Measurements from ENCODE around the gene TJAP1. TPM values are rescaled to one million over a fixed set of nuclear protein-coding genes. Genes with fewer than 3 reads are reported as not detected.

TJAP1 gene
- total and polyA plus RNA-seq, 12 donors: 17.6 to 77.5 (median 33.0) TPM

- Histone ChIP-seq H3K4me3 (no peak overlapping the region), H3K27me3 (no peaks in the 10 kb centered on the region), H3K4me1 (replicated peaks in 1 of 2) (peaks cover 9 to 17% of the 10 kb centered on the region in 2 donors), H3K27ac (peak overlapping the region in 1 of 5 donors; percentile 21), H3K9me3 (replicated peaks in 1 of 3) (no peaks in the 10 kb centered on the region), H3K36me3 (replicated peaks in 1 of 2) (peaks cover 0 to 41% of the 10 kb centered on the region in 2 donors)
- 69 to 74% (median 71%) methylated on average over 9 of the region's 9 CpGs for WGBS, 4 donors
- DNase-seq: no peak
- TF ChIP-seq POLR2A (IDR thresholded peaks at IDR 0.05): no peak
- TF ChIP-seq, protein P1, sequence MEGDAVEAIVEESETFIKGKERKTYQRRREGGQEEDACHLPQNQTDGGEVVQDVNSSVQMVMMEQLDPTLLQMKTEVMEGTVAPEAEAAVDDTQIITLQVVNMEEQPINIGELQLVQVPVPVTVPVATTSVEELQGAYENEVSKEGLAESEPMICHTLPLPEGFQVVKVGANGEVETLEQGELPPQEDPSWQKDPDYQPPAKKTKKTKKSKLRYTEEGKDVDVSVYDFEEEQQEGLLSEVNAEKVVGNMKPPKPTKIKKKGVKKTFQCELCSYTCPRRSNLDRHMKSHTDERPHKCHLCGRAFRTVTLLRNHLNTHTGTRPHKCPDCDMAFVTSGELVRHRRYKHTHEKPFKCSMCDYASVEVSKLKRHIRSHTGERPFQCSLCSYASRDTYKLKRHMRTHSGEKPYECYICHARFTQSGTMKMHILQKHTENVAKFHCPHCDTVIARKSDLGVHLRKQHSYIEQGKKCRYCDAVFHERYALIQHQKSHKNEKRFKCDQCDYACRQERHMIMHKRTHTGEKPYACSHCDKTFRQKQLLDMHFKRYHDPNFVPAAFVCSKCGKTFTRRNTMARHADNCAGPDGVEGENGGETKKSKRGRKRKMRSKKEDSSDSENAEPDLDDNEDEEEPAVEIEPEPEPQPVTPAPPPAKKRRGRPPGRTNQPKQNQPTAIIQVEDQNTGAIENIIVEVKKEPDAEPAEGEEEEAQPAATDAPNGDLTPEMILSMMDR (IDR thresholded peaks at IDR 0.05): no peak
- intact Hi-C loops (cut with DNase I): no loop called here
These were observed 41.5 kb upstream of the TJAP1 start for GRCh38 chr6:43435682-43436437.

DNA sequence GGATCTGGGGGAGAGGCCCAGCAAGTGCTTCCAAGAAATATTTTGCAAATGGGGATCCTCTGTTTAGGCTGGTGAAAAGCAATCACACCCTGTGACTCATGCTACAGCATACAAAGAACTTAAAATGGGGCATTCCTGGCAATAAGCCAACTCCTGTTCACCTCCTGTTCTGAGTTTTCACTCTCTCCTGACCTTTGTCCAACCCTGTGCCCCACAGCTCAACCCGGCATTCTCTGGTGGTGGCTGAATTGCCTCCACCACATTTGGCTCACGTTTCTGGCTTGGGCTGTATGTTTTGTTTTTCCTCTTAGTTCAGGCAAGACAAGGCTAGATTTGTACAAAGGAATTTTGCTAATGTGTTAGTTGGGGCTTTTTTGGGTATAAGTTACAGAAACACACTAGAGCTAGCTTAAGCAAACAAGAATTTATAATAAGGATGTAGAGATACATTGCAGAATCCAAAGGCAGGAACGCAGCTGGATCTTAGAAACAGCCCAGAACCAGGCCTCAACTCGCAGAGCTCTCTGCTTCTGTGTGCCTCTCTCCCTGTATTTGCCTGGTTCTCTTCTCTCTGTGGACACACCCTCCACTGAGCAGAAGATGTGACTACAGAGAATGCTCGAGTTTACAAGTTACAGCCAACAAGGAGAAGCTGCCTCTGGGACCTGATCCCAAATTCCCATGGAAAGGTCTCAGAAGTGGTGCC lies 40.6 kb upstream of the TJAP1 start:
- H3K36me3 ChIP-seq (replicated peaks in 1 of 2): peaks cover 0 to 48% of the 10 kb centered on the region in 2 donors
- H3K27ac ChIP-seq: peak overlapping the region in 1 of 5 donors; percentile 21
- H3K27me3 ChIP-seq: no peaks in the 10 kb centered on the region
- H3K4me3 ChIP-seq: no peak overlapping the region
- 41 to 50% (median 45%) methylated on average over 4 to 5 of the region's 5 CpGs for WGBS, 4 donors
- H3K4me1 ChIP-seq (replicated peaks in 1 of 2): peaks cover 9 to 17% of the 10 kb centered on the region in 2 donors
- no peak for TF ChIP-seq POLR2A (IDR thresholded peaks at IDR 0.05)
- TF ChIP-seq, protein P1 (IDR thresholded peaks at IDR 0.05): no peak
- DNase-seq: peak in 4 of 7 donors; percentile 33 to 68 (median 50)
- intact Hi-C loops (cut with DNase I): no loop called here
- H3K9me3 ChIP-seq (replicated peaks in 1 of 3): no peaks in the 10 kb centered on the region

GRCh38 chr6:43437700-43438099 lies 39.7 kb upstream of the TJAP1 start:
- DNase-seq: no peak
- Histone ChIP-seq H3K9me3 (replicated peaks in 1 of 3) (no peaks in the 10 kb centered on the region), H3K36me3 (replicated peaks in 1 of 2) (peaks cover 0 to 49% of the 10 kb centered on the region in 2 donors), H3K4me1 (replicated peaks in 1 of 2) (peaks cover 9 to 17% of the 10 kb centered on the region in 2 donors), H3K27ac (no peak overlapping the region), H3K27me3 (no peaks in the 10 kb centered on the region), H3K4me3 (no peak overlapping the region)
- intact Hi-C loops (cut with DNase I): no loop called here
- WGBS, 4 donors: 60 to 69% (median 65%) methylated on average over 2 to 4 of the region's 4 CpGs
- TF ChIP-seq POLR2A (IDR thresholded peaks at IDR 0.05): no peak
- TF ChIP-seq, protein P1 (IDR thresholded peaks at IDR 0.05): no peak

GRCh38 chr6:43442935-43443334 lies 34.4 kb upstream of the TJAP1 start:
- no peak overlapping the region for H3K27ac ChIP-seq
- no peak for TF ChIP-seq POLR2A (IDR thresholded peaks at IDR 0.05)
- TF ChIP-seq, protein P1 (IDR thresholded peaks at IDR 0.05): no peak
- H3K9me3 ChIP-seq (replicated peaks in 1 of 3): no peaks in the 10 kb centered on the region
- no peak overlapping the region for H3K4me3 ChIP-seq
- no peaks in the 10 kb centered on the region for H3K27me3 ChIP-seq
- peaks cover 0 to 4% of the 10 kb centered on the region in 2 donors for H3K4me1 ChIP-seq (replicated peaks in 1 of 2)
- 76 to 94% (median 92%) methylated on average over 2 to 14 of the region's 14 CpGs for WGBS, 4 donors
- peaks cover 0 to 81% of the 10 kb centered on the region in 2 donors for H3K36me3 ChIP-seq (replicated peaks in 1 of 2)
- DNase-seq: no peak
- intact Hi-C loops (cut with DNase I): no loop called here

Data from adrenal gland (tissue), 12 donors.